GM12878 (cell line): ENCODE results near the gene PSMD11. TPM values are rescaled to one million over a fixed set of nuclear protein-coding genes. Genes with fewer than 3 reads are reported as not detected.

Source experiments
- ATAC-seq: fragments of 200-7000 bp; cut with Tn5 transposase; 3 replicates; pipeline ENCODE4 v1.9.1; 2020; ENCODE audit warnings: mild to moderate bottlenecking, moderate library complexity
- BruUV-seq: library from RNA; stranded (reverse); fragments of 400-500 nt; replicated peaks from 2 replicates; lab custom pipeline; 2021; lab: Mats Ljungman, UMichigan
- CTCF ChIA-PET: fragments of 300-600 bp; sonication (Branson Sonifier 250); formaldehyde crosslinking; extraction: SDS; loops from one replicate; lab custom pipeline; 2021; ENCODE audit warnings: inconsistent platforms; lab: Yijun Ruan, JAX
- POLR2A ChIA-PET: fragments of 350-600 bp; formaldehyde crosslinking; extraction: SDS; loops from one replicate; lab custom pipeline; 2021; ENCODE audit warnings: inconsistent platforms; lab: Charles Lee
- RAD21 ChIA-PET: fragments of 300-600 bp; sonication (Branson Sonifier 250); formaldehyde crosslinking; loops from one replicate; lab custom pipeline; 2023; ENCODE audit warnings: antibody characterized with exemption; ENCODE audit not compliant: unreplicated experiment; lab: Charles Lee
- SMC1A ChIA-PET: fragments of 300-600 bp; sonication (Branson Sonifier 250); formaldehyde crosslinking; loops from one replicate; lab custom pipeline; 2023; ENCODE audit not compliant: unreplicated experiment, uncharacterized antibody; lab: Charles Lee
- DNase-seq: peaks from one replicate; pipeline ENCODE4 v3.0.0-alpha.2; 2011; ENCODE audit warnings: low read depth, low spot score
- FAIRE-seq: peaks from 3 replicates; lab custom pipeline; 2011; peaks lifted over from hg19 to GRCh38; lab: Jason Lieb, UNC
- H2AFZ ChIP-seq: 2 replicates; pipeline ENCODE4 v1.6.0; 2011; ENCODE audit warnings: low read depth, low read length, control low read depth; ENCODE audit not compliant: control insufficient read depth
- H3K27ac ChIP-seq: 2 replicates; pipeline ENCODE4 v1.5.1; 2011; ENCODE audit warnings: control low read depth; ENCODE audit not compliant: control insufficient read depth, insufficient read depth
- H3K27me3 ChIP-seq, 2 experiments: replicated peaks in 1 of 2; 2 replicates each; pipeline versions ENCODE4 v1.6.0 to v1.6.1; 2011; ENCODE audit warnings: low read length in 1 of 2; ENCODE audit not compliant: control insufficient read depth in 2 of 2, insufficient read depth in 2 of 2
- H3K36me3 ChIP-seq, 2 experiments: 2 replicates each; pipeline ENCODE4 v1.5.1; 2011; ENCODE audit warnings: low read length in 1 of 2; ENCODE audit not compliant: control insufficient read depth in 2 of 2, insufficient read depth in 2 of 2
- H3K4me1 ChIP-seq: 2 replicates; pipeline ENCODE4 v1.6.1; 2011; ENCODE audit warnings: mild to moderate bottlenecking, low read length, moderate library complexity, mixed read lengths; ENCODE audit not compliant: control insufficient read depth, insufficient read depth
- H3K4me2 ChIP-seq: 2 replicates; pipeline ENCODE4 v1.6.0; 2011; ENCODE audit warnings: control low read depth; ENCODE audit not compliant: control insufficient read depth, insufficient read depth
- H3K4me3 ChIP-seq: fragments of 200-600 bp; sonication (generic); 2 replicates; pipeline ENCODE4 v1.5.1; 2016
- H3K79me2 ChIP-seq: 2 replicates; pipeline ENCODE4 v1.6.0; 2011; ENCODE audit warnings: low read length; ENCODE audit not compliant: control insufficient read depth, insufficient read depth
- H3K9ac ChIP-seq: 2 replicates; pipeline ENCODE4 v1.8.0; 2011; ENCODE audit warnings: low read length, control low read depth, mixed read lengths; ENCODE audit not compliant: control insufficient read depth, insufficient read depth
- H3K9me3 ChIP-seq: replicated peaks from 3 replicates; pipeline ENCODE4 v1.5.1; 2011; ENCODE audit warnings: mild to moderate bottlenecking, low read length; ENCODE audit not compliant: control insufficient read depth, insufficient read depth
- H4K20me1 ChIP-seq: 2 replicates; pipeline ENCODE4 v1.6.0; 2011; ENCODE audit not compliant: control insufficient read depth, insufficient read depth
- ASH2L ChIP-seq: fragments of 300-600, 200-600 bp; sonication (generic); IDR thresholded peaks from 2 replicates; pipeline ENCODE4 v1.6.1; 2017; ENCODE audit warnings: low read depth, mild to moderate bottlenecking, borderline replicate concordance
- BRCA1 ChIP-seq: IDR thresholded peaks from 2 replicates; pipeline ENCODE4 v1.6.1; 2011; ENCODE audit warnings: low read depth, low read length, improper control_type of control experiment
- CBX5 ChIP-seq: sonication (generic); IDR thresholded peaks from 2 replicates; pipeline ENCODE4 v1.6.1; 2016; ENCODE audit warnings: low read depth, moderate library complexity, mild to moderate bottlenecking, inconsistent platforms
- CHD2 ChIP-seq: IDR thresholded peaks from 2 replicates; pipeline ENCODE4 v1.6.1; 2011; ENCODE audit warnings: low read depth, low read length, improper control_type of control experiment, borderline replicate concordance
- DPF2 ChIP-seq: fragments of 450-650 bp; IDR thresholded peaks from 2 replicates; pipeline ENCODE4 v1.6.1; 2017; ENCODE audit warnings: mild to moderate bottlenecking
- E4F1 ChIP-seq: fragments of 450-650 bp; IDR thresholded peaks from 2 replicates; pipeline ENCODE4 v1.6.1; 2018; ENCODE audit warnings: borderline replicate concordance, mild to moderate bottlenecking; ENCODE audit not compliant: partially characterized antibody
- ETV6 ChIP-seq, 2 experiments: fragments of 450-650 bp in 1 of 2; IDR thresholded peaks in 1 of 2; conservative IDR thresholded peaks in 1 of 2; 2 replicates each; pipeline ENCODE4 v1.6.1; 2014; ENCODE audit warnings: antibody characterized with exemption in 1 of 2, borderline replicate concordance in 1 of 2, low read depth in 1 of 2, mild to moderate bottlenecking in 1 of 2, moderate library complexity in 1 of 2
- HSF1 ChIP-seq: fragments of 150-350 bp; IDR thresholded peaks from 2 replicates; pipeline ENCODE4 v1.6.1; 2014; ENCODE audit warnings: mild to moderate bottlenecking, low read depth, low read length
- MAX ChIP-seq: IDR thresholded peaks from 2 replicates; pipeline ENCODE4 v1.6.1; 2012; ENCODE audit warnings: low read depth, low read length, improper control_type of control experiment
- MYB ChIP-seq: fragments of 150-350 bp; IDR thresholded peaks from 2 replicates; pipeline ENCODE4 v1.6.1; 2014; ENCODE audit warnings: mild to moderate bottlenecking, low read depth, low read length, borderline replicate concordance
- POLR2AphosphoS5 ChIP-seq: IDR thresholded peaks from 2 replicates; pipeline ENCODE4 v1.6.1; 2011; ENCODE audit warnings: mild to moderate bottlenecking, low read length, inconsistent platforms
- RELA ChIP-seq: fragments of 450-650 bp; IDR thresholded peaks from 2 replicates; pipeline ENCODE4 v1.8.0; 2014; ENCODE audit warnings: borderline replicate concordance; ENCODE audit not compliant: partially characterized antibody
- SMAD5 ChIP-seq: IDR thresholded peaks from 2 replicates; pipeline ENCODE4 v1.6.1; 2016; ENCODE audit warnings: antibody characterized with exemption, low read depth
- SP1 ChIP-seq: IDR thresholded peaks from one replicate; pipeline ENCODE4 v1.6.1; 2011; ENCODE audit warnings: low read depth, low read length
- TARDBP ChIP-seq: IDR thresholded peaks from 2 replicates; pipeline ENCODE4 v1.6.1; 2016; ENCODE audit warnings: borderline replicate concordance
- TCF3 ChIP-seq: IDR thresholded peaks from 2 replicates; pipeline ENCODE4 v1.6.1; 2012; ENCODE audit warnings: low read depth, mild to moderate bottlenecking, low read length, borderline replicate concordance; ENCODE audit not compliant: insufficient read depth
- TCF7 ChIP-seq: IDR thresholded peaks from 2 replicates; pipeline ENCODE4 v1.6.1; 2014; ENCODE audit warnings: antibody characterized with exemption, borderline replicate concordance
- YY1 ChIP-seq: IDR thresholded peaks from 2 replicates; pipeline ENCODE4 v1.6.1; 2011; ENCODE audit warnings: low read depth, mild to moderate bottlenecking, low read length
- ZSCAN29 ChIP-seq: fragments of 450-650 bp; IDR thresholded peaks from 2 replicates; pipeline ENCODE4 v1.6.1; 2017; ENCODE audit warnings: mild to moderate bottlenecking, moderate library complexity
- ZZZ3 ChIP-seq: IDR thresholded peaks from 2 replicates; pipeline ENCODE4 v1.6.1; 2011; ENCODE audit warnings: low read depth; ENCODE audit not compliant: control insufficient read depth, insufficient read length
- WGBS: methylation state at CpG from one replicate; pipeline ENCODE4 v1.1.6; 2016; ENCODE audit warnings: low lambda C conversion rate; ENCODE audit not compliant: insufficient replicate concordance, insufficient coverage; ENCODE audit errors: missing lambda C conversion rate; 5-methylcytosine and 5-hydroxymethylcytosine counted together
- in situ Hi-C: fragments of 300-500 bp; cut with MboI; formaldehyde crosslinking; loops from 9 replicates; pipeline ENCODE4 v1.14.3; 2018; ENCODE audit warnings: mixed read lengths
- intact Hi-C: fragments of 100-400 bp; cut with micrococcal nuclease; formaldehyde crosslinking; loops from one replicate; pipeline ENCODE4 v1.14.2; 2022; ENCODE audit not compliant: unreplicated experiment
- polyA plus RNA-seq, 11 experiments: library from polyadenylated mRNA; depleted of rRNA in 4 of 11; unstranded in 6 of 11; stranded (reverse) in 5 of 11; fragments of >200 nt; fragmentation: Nextera tagmentation in 4 of 11; fragmentation: Illumina TruSeq in 1 of 11; extraction: Ambion mirVana in 4 of 11; extraction: Trizol in 1 of 11; gene quantifications; 1 replicate in 1 of 11; 2 replicates in 10 of 11; pipeline versions ENCODE4 v1.2.1 to v1.2.3, GENCODE V29; 2011 to 2016; ENCODE audit warnings: inconsistent platforms in 2 of 11, missing spikeins in 2 of 11, low read depth in 1 of 11
- total RNA-seq, 4 experiments: library from RNA; depleted of rRNA in 3 of 4; stranded (reverse); fragments of >200 nt in 3 of 4; fragmentation: Illumina TruSeq in 1 of 4; extraction: Trizol in 1 of 4; gene quantifications; 2 replicates each; pipeline versions ENCODE4 v1.2.1 to v1.2.3, GENCODE V29; 2013 to 2021

Gene PSMD11
- total and polyA plus RNA-seq, 10 of the 15 experiments (the other 5 are each of a cell fraction or from before 2014, with no cell fraction given) = 84.1 to 319 (median 120) TPM

- TF ChIP-seq ETV6 (conservative IDR thresholded peaks at IDR 0.05 in 1 of 2, IDR thresholded peaks at IDR 0.05 in 1 of 2; ENCODE audit: borderline replicate concordance in 1 of 2, low read depth in 1 of 2) = no peak
- TF ChIP-seq TCF3 = peak; percentile 92
- peak; percentile 65 for TF ChIP-seq POLR2AphosphoS5
- TF ChIP-seq TARDBP = peak; percentile 98
- TF ChIP-seq ZSCAN29 = no peak
- peak; percentile 63; the same call in 1 of the 2 replicates for TF ChIP-seq DPF2
- TF ChIP-seq ASH2L = 0 out of 2 replicates have a peak, but pooled peaks have one; percentile 78
- TF ChIP-seq ZZZ3 = no peak
- TF ChIP-seq CBX5 = peak; percentile 78; the same call in 1 of the 2 replicates
- TF ChIP-seq BRCA1 = no peak
Observed at GRCh38 chr17:32444301-32445073, at the start of gene PSMD11 (continued).

GRCh38 chr17:32396343-32396742 lies 48.0 kb upstream of the PSMD11 start:
- no peak overlapping the region for H3K4me3 ChIP-seq
- DNase-seq = no peak
- intact Hi-C loops = no loop called here
- FAIRE-seq = no peak
- no TSS peak for BruUV-seq
- H2AFZ ChIP-seq = no peak overlapping the region
- H3K36me3 ChIP-seq = no peaks in the 10 kb centered on the region; a peak in 1 of 4 replicates
- no peak overlapping the region for H3K9ac ChIP-seq
- ChIA-PET POLR2A (interaction anchor here (0.9 kb wide), 1 partner anchor 28 kb away, joined by 3 read pairs; no protein-coding TSS in a partner anchor), CTCF (interaction anchor here (0.6 to 0.7 kb wide), 2 partner anchors 48 to 60 kb away, joined by 3 to 4 read pairs; partner anchors contain the start of gene PSMD11), SMC1A (interaction anchor here (1.3 kb wide), 1 partner anchor 14 kb away, joined by 3 read pairs; no protein-coding TSS in a partner anchor), RAD21 (no interaction called here)
- no peaks in the 10 kb centered on the region for H3K79me2 ChIP-seq
- no peak for ATAC-seq
- H3K4me1 ChIP-seq = no peaks in the 10 kb centered on the region
- no peak overlapping the region for H3K27ac ChIP-seq
- H4K20me1 ChIP-seq = no peaks in the 10 kb centered on the region
- no peaks in the 10 kb centered on the region for H3K27me3 ChIP-seq
- in situ Hi-C loops = no loop called here
- no peak overlapping the region for H3K4me2 ChIP-seq
- 90% methylated on average over 3 of the region's 5 CpGs for WGBS
- H3K9me3 ChIP-seq = no peaks in the 10 kb centered on the region
- TF ChIP-seq YY1 (no peak), MYB (no peak), TCF7 (no peak), RELA (no peak), HSF1 (no peak), CHD2 (no peak), SMAD5 (no peak), MAX (no peak), E4F1 (no peak), SP1 (no peak)
